A549 (cell line): ENCODE measurements around the gene EXOSC6. TPM values are rescaled to one million over a fixed set of nuclear protein-coding genes. Genes with fewer than 3 reads are reported as not detected.

ENCODE experiments used
- ATAC-seq, 2 experiments: fragments of 200-7000 bp in 1 of 2; fragments of >200 bp in 1 of 2; cut with Nextera tagmentation in 1 of 2; cut with Tn5 transposase in 1 of 2; 3 replicates each; pipeline versions ENCODE4 v1.8.0 to v1.9.1; 2018 to 2020; ENCODE audit warnings: mild to moderate bottlenecking in 1 of 2, moderate library complexity in 1 of 2
- CTCF ChIA-PET: fragments of 300-600 bp; sonication (Branson Sonifier 250); formaldehyde crosslinking; extraction: SDS; loops from one replicate; lab custom pipeline; 2021; ENCODE audit warnings: antibody characterized with exemption, inconsistent platforms; lab: Yijun Ruan, JAX
- POLR2A ChIA-PET: fragments of 350-600 bp; formaldehyde crosslinking; extraction: SDS; loops from one replicate; lab custom pipeline; 2021; ENCODE audit warnings: antibody characterized with exemption, inconsistent platforms; lab: Yijun Ruan, JAX
- DNase-seq, 2 experiments: peaks; one replicate each; pipeline versions ENCODE4 v3.0.0 to v3.0.0-alpha.2; 2011 to 2016; ENCODE audit warnings: low read depth in 1 of 2, low spot score in 1 of 2
- FAIRE-seq: peaks from 2 replicates; lab custom pipeline; 2011; peaks lifted over from hg19 to GRCh38; lab: Jason Lieb, UNC
- H3K27ac ChIP-seq, 2 experiments: fragments of >200 bp; sonication (Bioruptor Twin); formaldehyde crosslinking; 3 replicates each; pipeline ENCODE4 v1.5.1; 2016 to 2017
- H3K4me1 ChIP-seq: fragments of >200 bp; sonication (Bioruptor Twin); formaldehyde crosslinking; 3 replicates; pipeline ENCODE4 v1.6.1; 2016
- H3K4me2 ChIP-seq: fragments of >200 bp; sonication (Bioruptor Twin); formaldehyde crosslinking; 3 replicates; pipeline ENCODE4 v1.6.1; 2016
- H3K4me3 ChIP-seq: fragments of >200 bp; sonication (Bioruptor Twin); formaldehyde crosslinking; 3 replicates; pipeline ENCODE4 v1.5.1; 2016
- H3K9me3 ChIP-seq: fragments of >200 bp; sonication (Bioruptor Twin); formaldehyde crosslinking; 3 replicates; pipeline ENCODE4 v1.6.1; 2016
- ATOH8 ChIP-seq: fragments of 250-450 bp; sonication (Bioruptor Pico); IDR thresholded peaks from 2 replicates; pipeline ENCODE4 v1.5.0; 2020; ENCODE audit warnings: low read depth, mild to moderate bottlenecking, moderate library complexity
- BHLHE40 ChIP-seq: IDR thresholded peaks from 2 replicates; pipeline ENCODE4 v1.6.1; 2012; ENCODE audit warnings: low read depth, low read length, inconsistent platforms
- CBX8 ChIP-seq: fragments of 200-600 bp; sonication (generic); IDR thresholded peaks from 2 replicates; pipeline ENCODE4 v1.6.1; 2016
- EHF ChIP-seq: fragments of 250-450 bp; sonication (Bioruptor Pico); IDR thresholded peaks from 2 replicates; pipeline ENCODE4 v1.5.0; 2020; ENCODE audit warnings: mild to moderate bottlenecking
- ESRRA ChIP-seq: fragments of 150-350 bp; IDR thresholded peaks from 2 replicates; pipeline ENCODE4 v1.6.1; 2014; ENCODE audit warnings: mild to moderate bottlenecking, low read length, borderline replicate concordance
- FOSL2 ChIP-seq, 2 experiments: fragments of 450-650 bp in 1 of 2; fragments of >200 bp in 1 of 2; sonication (Bioruptor Twin) in 1 of 2; formaldehyde crosslinking; IDR thresholded peaks; 2 replicates each; pipeline versions ENCODE4 v1.5.0 to v1.6.1; 2016 to 2020; ENCODE audit warnings: mild to moderate bottlenecking in 1 of 2, moderate library complexity in 1 of 2
- GATA3 ChIP-seq: IDR thresholded peaks from 2 replicates; pipeline ENCODE4 v1.6.1; 2012; ENCODE audit warnings: borderline replicate concordance
- HEYL ChIP-seq: fragments of 250-450 bp; sonication (Bioruptor Pico); IDR thresholded peaks from 2 replicates; pipeline ENCODE4 v1.8.0; 2021; ENCODE audit warnings: mild to moderate bottlenecking, moderate library complexity
- HMGXB4 ChIP-seq: fragments of 250-450 bp; sonication (Bioruptor Pico); IDR thresholded peaks from 2 replicates; pipeline ENCODE4 v1.5.0; 2021; ENCODE audit warnings: mild to moderate bottlenecking, moderate library complexity, borderline replicate concordance
- HOXB13 ChIP-seq: fragments of 250-450 bp; sonication (Bioruptor Pico); IDR thresholded peaks from 2 replicates; pipeline ENCODE4 v1.5.0; 2020; ENCODE audit warnings: low read depth, mild to moderate bottlenecking, moderate library complexity
- HOXB5 ChIP-seq: fragments of 250-450 bp; sonication (Bioruptor Pico); IDR thresholded peaks from 2 replicates; pipeline ENCODE4 v1.5.0; 2020; ENCODE audit warnings: mild to moderate bottlenecking, moderate library complexity
- JUNB ChIP-seq: fragments of >200 bp; sonication (Bioruptor Twin); formaldehyde crosslinking; IDR thresholded peaks from 2 replicates; pipeline ENCODE4 v1.6.1; 2016
- KDM1A ChIP-seq: fragments of 200-600 bp; sonication (generic); IDR thresholded peaks from 2 replicates; pipeline ENCODE4 v1.6.1; 2016; ENCODE audit warnings: low read depth, mild to moderate bottlenecking
- MAFK ChIP-seq: fragments of 450-650 bp; IDR thresholded peaks from 2 replicates; pipeline ENCODE4 v1.6.1; 2014; ENCODE audit not compliant: partially characterized antibody
- MYC ChIP-seq: IDR thresholded peaks from 2 replicates; pipeline ENCODE4 v1.6.1; 2012; ENCODE audit warnings: mild to moderate bottlenecking, inconsistent platforms, low read length, improper control_type of control experiment, borderline replicate concordance
- NFE2L2 ChIP-seq: fragments of 150-350 bp; conservative IDR thresholded peaks from 2 replicates; pipeline ENCODE4 v1.6.1; 2014; ENCODE audit warnings: low read length
- NPAS2 ChIP-seq: fragments of 250-450 bp; sonication (Bioruptor Pico); IDR thresholded peaks from 2 replicates; pipeline ENCODE4 v1.8.0; 2022; ENCODE audit warnings: mild to moderate bottlenecking, moderate library complexity, borderline replicate concordance
- NR3C1 ChIP-seq: fragments of >200 bp; sonication (Bioruptor Twin); formaldehyde crosslinking; IDR thresholded peaks from 3 replicates; pipeline ENCODE4 v1.6.1; 2017
- PBX3 ChIP-seq: IDR thresholded peaks from 2 replicates; pipeline ENCODE4 v1.6.1; 2012
- PHF8 ChIP-seq: fragments of 200-600 bp; sonication (generic); IDR thresholded peaks from 2 replicates; pipeline ENCODE4 v1.6.1; 2016; ENCODE audit warnings: low read depth, mild to moderate bottlenecking, antibody characterized with exemption, moderate library complexity, borderline replicate concordance
- POLR2AphosphoS2 ChIP-seq: conservative IDR thresholded peaks from 2 replicates; pipeline ENCODE4 v1.6.1; 2012; ENCODE audit warnings: low read length, improper control_type of control experiment, inconsistent platforms
- RARB ChIP-seq: fragments of 250-450 bp; sonication (Bioruptor Pico); IDR thresholded peaks from 2 replicates; pipeline ENCODE4 v1.8.0; 2021; ENCODE audit warnings: mild to moderate bottlenecking, moderate library complexity
- RFX5 ChIP-seq: fragments of 450-650 bp; IDR thresholded peaks from 2 replicates; pipeline ENCODE4 v1.7.1; 2014; ENCODE audit warnings: antibody characterized with exemption, mild to moderate bottlenecking, moderate library complexity
- SREBF2 ChIP-seq: fragments of 450-650 bp; IDR thresholded peaks from 2 replicates; pipeline ENCODE4 v1.6.1; 2014; ENCODE audit warnings: mild to moderate bottlenecking, moderate library complexity
- TP53 ChIP-seq: fragments of 250-450 bp; sonication (Bioruptor Pico); IDR thresholded peaks from 2 replicates; pipeline ENCODE4 v1.5.0; 2021; ENCODE audit warnings: mild to moderate bottlenecking, moderate library complexity
- USF2 ChIP-seq: fragments of 450-650 bp; IDR thresholded peaks from 2 replicates; pipeline ENCODE4 v1.6.1; 2014; ENCODE audit warnings: antibody characterized with exemption
- ZC3H11A ChIP-seq: fragments of 450-650 bp; IDR thresholded peaks from 2 replicates; pipeline ENCODE4 v1.6.1; 2014; ENCODE audit warnings: antibody characterized with exemption, mild to moderate bottlenecking
- ZFP36 ChIP-seq: fragments of 450-650 bp; IDR thresholded peaks from 2 replicates; pipeline ENCODE4 v1.6.1; 2014; ENCODE audit warnings: borderline replicate concordance; ENCODE audit not compliant: partially characterized antibody
- ZNF302 ChIP-seq: fragments of 250-450 bp; sonication (Bioruptor Pico); IDR thresholded peaks from 2 replicates; pipeline ENCODE4 v1.9.0; 2021; ENCODE audit warnings: inconsistent platforms, mild to moderate bottlenecking, moderate library complexity
- WGBS: methylation state at CpG from one replicate; pipeline ENCODE4 v1.1.6; 2017; ENCODE audit errors: missing lambda C conversion rate; 5-methylcytosine and 5-hydroxymethylcytosine counted together
- polyA plus RNA-seq, 4 experiments: library from polyadenylated mRNA; depleted of rRNA in 3 of 4; stranded (reverse); fragments of >200 nt; fragmentation: RNase III in 1 of 4; extraction: RNeasy Plus Mini Kit Qiagen cat#74134 plus additional on column Dnase treatment in 1 of 4; gene quantifications; 2 replicates in 3 of 4; 3 replicates in 1 of 4; pipeline ENCODE4 v1.2.3, GENCODE V29; 2011 to 2017
- TF ChIP-seq, protein P1 (sequence below): IDR thresholded peaks from 2 replicates; pipeline ENCODE4 v1.6.1; 2012

EXOSC6 gene
- polyA plus RNA-seq, 2 of the 4 experiments (the other 2 are of a cell fraction): 12.2 to 15.0 TPM

DNA sequence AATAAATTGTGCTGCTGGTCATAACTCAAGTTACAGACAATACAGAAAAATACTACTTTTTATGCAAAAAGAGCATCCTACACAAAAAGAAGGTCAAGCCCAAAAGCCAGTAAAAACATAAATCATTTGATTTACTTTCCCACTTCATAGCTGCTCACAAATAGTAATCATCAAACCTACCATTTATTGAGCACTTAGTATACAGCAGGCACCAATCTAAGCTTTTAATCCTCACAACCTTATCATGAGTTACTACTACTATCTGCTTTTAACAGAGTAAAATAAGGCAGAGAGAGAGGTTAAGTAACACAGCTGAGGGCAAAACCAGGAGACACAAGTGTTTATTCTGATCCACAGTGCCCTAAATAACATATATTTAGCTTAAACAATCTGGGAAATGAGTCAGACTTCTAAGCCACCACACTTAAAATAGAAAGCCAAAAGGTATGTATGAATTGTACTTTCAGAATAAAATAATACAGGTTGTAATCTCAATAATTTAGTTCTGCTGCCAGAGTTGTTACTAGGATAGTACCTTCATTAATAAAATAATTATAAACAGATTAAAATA lies 39.3 kb upstream of the EXOSC6 start:
- H3K27ac ChIP-seq: peak overlapping the region; percentile 89 to 95; a peak in 5 of 6 replicates

GRCh38 chr16:70289229-70290094 lies 37.7 kb upstream of the EXOSC6 start, which contains the start of gene AARS1:
AARS1 (minus strand) TSS chr16:70289506; CDS start chr16:70282763, 6,743 bp downstream.
- no peak for FAIRE-seq
- TF ChIP-seq POLR2AphosphoS2 (no peak), PHF8 (peak; percentile 91), SREBF2 (no peak), ZNF302 (no peak), PBX3 (peak; percentile 99), NR3C1 (no peak), EHF (CRISPR knock-in tag) (0 out of 2 replicates have a peak, but pooled peaks have one; percentile 58), ATOH8 (CRISPR knock-in tag) (no peak), HMGXB4 (CRISPR knock-in tag) (no peak), KDM1A (no peak), MAFK (no peak), TP53 (no peak), HOXB13 (CRISPR knock-in tag) (no peak), HOXB5 (CRISPR knock-in tag) (0 out of 2 replicates have a peak, but pooled peaks have one; percentile 26), ESRRA (no peak), NPAS2 (no peak), RFX5 (0 out of 2 replicates have a peak, but pooled peaks have one; percentile 53), BHLHE40 (no peak), ZFP36 (no peak), GATA3 (no peak), USF2 (peak; percentile 76), HEYL (no peak), RARB (CRISPR knock-in tag) (no peak), NFE2L2 (no peak), CBX8 (no peak), ZC3H11A (no peak), FOSL2 (IDR thresholded peaks at IDR 0.05) (no peak), FOSL2 (CRISPR knock-in tag; IDR thresholded peaks at IDR 0.05) (0 out of 2 replicates have a peak, but pooled peaks have one; percentile 18), JUNB (no peak)
- TF ChIP-seq, protein P1, sequence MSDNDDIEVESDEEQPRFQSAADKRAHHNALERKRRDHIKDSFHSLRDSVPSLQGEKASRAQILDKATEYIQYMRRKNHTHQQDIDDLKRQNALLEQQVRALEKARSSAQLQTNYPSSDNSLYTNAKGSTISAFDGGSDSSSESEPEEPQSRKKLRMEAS: peak; percentile 86

More for the DNA sequence above, 39.3 kb upstream of the EXOSC6 start:
- Histone ChIP-seq H3K4me1 (peaks cover 15% of the 10 kb centered on the region), H3K4me3 (no peak overlapping the region), H3K9me3 (no peaks in the 10 kb centered on the region), H3K4me2 (no peak overlapping the region)
- no peak for FAIRE-seq
- no peak for DNase-seq
- POLR2A ChIA-PET: no interaction called here
- TF ChIP-seq FOSL2 (IDR thresholded peaks at IDR 0.05) (no peak), FOSL2 (CRISPR knock-in tag; IDR thresholded peaks at IDR 0.05) (peak; percentile 4; the same call in 1 of the 2 replicates), MYC (no peak)
- ATAC-seq: no peak
- CTCF ChIA-PET: interaction anchor here (1.1 to 1.7 kb wide), 2 partner anchors 8 to 42 kb away, joined by 5 read pairs; partner anchors contain the start of gene DDX19B

More at GRCh38 chr16:70289229-70290094, 37.7 kb upstream of the EXOSC6 start, which contains the start of gene AARS1:
- POLR2A ChIA-PET: interaction anchor here (0.7 to 2.6 kb wide), 13 partner anchors 9 to 90 kb away, joined by 3 to 36 read pairs (median 3); partner anchors contain the start of genes DDX19A, DDX19B and EXOSC6
- Histone ChIP-seq H3K27ac (peak within 1 kb of the TSS; percentile 95 to 100), H3K9me3 (no peaks in the 10 kb centered on the region), H3K4me3 (peak within 1 kb of the TSS; percentile 100), H3K4me2 (peak within 1 kb of the TSS; percentile 91), H3K4me1 (peaks cover 28% of the 10 kb centered on the region)
- ATAC-seq (peak; percentile 99 to 100), DNase-seq (peak; percentile 99 to 100)
- WGBS: 2% methylated on average over 45 of the region's 53 CpGs
- CTCF ChIA-PET: interaction anchor here (0.9 to 1.3 kb wide), 2 partner anchors 182 to 235 kb away, joined by 3 to 4 read pairs; no protein-coding TSS in a partner anchor
